Stimulated activated CD8-positive, alpha-beta memory T cell treated with anti-CD3 and anti-CD28 coated beads, Interleukin-7, amount 100 ng/mL, for 1 hour (primary cell): ENCODE results near the gene PRPF40A.
"Not testable (repeated sequence)": the region's sequence is repeated elsewhere in the genome, so short reads cannot be mapped to it uniquely, and the experiment has no call there.

Experiments
- DNase-seq, 2 donors: peaks; one replicate each; pipeline ENCODE4 v3.0.0-alpha.2; 2020; ENCODE audit warnings: low read depth in 2 of 2

Gene PRPF40A

GRCh38 chr2:152717228-152718075 lies at the start of gene PRPF40A:
TSS of gene PRPF40A (minus strand) at chr2:152717461. CDS start at chr2:152717439, 22 bp downstream.
- DNase-seq = peak; percentile 97 to 98

- no peak for DNase-seq
Measured at GRCh38 chr2:152766928-152767327, 49.7 kb upstream of the PRPF40A start.

GRCh38 chr2:152763651-152764050 lies 46.4 kb upstream of the PRPF40A start:
- no peak for DNase-seq

DNA sequence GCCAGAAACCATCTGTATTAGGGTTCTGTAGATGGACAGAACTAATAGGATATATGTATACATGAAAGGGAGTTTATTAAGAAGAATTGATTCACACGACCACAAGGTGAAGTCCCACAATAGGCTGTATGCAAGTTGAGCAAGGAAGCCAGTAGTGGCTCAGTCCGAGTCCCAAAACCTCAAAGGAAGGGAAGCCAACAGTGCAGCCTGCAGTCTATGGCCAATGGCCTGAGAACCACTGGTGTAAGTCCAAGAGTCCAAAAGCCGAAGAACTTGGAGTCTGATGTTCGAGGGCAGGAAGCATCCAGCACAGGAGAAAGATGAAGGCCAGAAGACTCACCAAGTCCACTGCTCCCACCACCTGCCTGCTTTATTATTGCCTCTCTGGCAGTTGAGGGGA lies 45.9 kb upstream of the PRPF40A start:
- not testable (repeated sequence) for DNase-seq

DNA sequence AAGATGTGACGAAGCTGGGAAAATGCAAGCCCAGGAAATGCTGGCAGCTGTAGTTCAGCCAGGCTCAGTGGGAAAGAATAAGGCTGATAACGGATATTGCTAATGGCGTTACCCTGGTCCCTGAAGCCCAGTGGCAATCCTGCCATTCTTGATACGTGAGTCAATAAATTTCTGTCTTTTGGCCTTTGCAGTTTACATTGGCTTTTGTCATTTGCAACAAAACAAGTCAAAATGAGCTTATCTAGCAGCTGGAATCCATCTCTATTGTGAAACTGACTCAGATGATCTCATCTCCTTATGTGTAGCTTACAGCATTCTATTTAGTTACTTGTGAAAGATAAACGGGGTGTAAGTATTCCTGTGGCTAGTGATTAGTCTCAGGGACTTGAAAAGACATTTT lies 44.9 kb upstream of the PRPF40A start:
- DNase-seq = no peak

- no peak for DNase-seq
Measured at GRCh38 chr2:152761214-152761613, 44.0 kb upstream of the PRPF40A start.

DNA sequence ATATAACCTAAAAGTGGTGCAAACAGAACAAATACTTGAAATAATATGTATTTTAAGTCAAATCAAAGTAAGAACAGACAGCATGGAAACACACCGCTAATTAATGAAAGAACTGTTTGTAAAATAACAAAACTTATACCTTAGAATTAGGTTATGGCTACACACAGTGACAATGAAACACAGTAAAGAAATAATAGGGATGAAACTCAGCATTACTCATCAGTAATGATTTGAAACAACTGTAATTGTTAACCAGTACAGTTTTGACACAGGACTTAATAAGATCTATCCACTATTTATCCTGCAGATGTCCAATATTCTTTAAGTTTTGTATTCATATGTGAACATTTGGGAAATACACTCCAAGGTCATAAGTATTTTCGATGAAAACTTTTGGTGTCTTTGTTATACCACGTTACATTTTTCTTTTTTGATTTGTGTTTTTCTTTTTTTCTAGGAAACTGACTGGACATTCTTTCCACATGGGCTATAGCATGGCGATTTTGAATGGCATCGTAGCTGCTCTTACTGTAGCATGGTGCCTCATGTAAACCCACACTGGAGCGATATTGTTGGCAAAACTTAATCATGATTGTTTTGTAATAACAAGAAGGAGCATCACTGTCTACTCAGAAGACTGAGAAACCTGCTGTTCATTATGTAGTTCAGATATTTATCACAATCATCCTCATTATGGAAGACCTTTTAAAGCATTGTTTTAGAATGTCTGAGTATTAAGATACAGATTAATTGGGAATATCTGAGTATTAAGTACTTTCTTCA lies 42.2 kb upstream of the PRPF40A start:
- no peak for DNase-seq

GRCh38 chr2:152755029-152755428 lies 37.8 kb upstream of the PRPF40A start:
- DNase-seq = no peak

DNA sequence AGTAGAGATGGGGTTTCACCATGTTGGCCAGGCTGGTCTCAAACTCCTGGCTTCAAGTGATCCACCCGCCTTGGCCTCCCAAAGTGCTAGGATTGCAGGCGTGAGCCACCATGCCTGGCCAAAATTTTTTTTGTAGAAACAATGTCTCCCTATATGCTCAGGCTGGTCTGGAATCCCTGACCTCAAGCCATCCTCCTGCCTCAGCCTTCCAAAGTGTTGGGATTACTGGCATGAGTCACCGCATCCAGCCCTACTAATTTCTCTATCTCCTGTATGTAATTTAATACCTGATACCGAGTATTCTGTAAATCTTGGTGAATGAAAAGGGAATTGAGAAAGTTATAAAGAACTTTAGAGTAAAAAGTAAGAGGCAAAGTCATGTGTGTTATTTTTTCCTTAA lies 30.5 kb upstream of the PRPF40A start:
- not testable (repeated sequence) for DNase-seq

GRCh38 chr2:152743002-152743401 lies 25.7 kb upstream of the PRPF40A start:
- DNase-seq = no peak

DNA sequence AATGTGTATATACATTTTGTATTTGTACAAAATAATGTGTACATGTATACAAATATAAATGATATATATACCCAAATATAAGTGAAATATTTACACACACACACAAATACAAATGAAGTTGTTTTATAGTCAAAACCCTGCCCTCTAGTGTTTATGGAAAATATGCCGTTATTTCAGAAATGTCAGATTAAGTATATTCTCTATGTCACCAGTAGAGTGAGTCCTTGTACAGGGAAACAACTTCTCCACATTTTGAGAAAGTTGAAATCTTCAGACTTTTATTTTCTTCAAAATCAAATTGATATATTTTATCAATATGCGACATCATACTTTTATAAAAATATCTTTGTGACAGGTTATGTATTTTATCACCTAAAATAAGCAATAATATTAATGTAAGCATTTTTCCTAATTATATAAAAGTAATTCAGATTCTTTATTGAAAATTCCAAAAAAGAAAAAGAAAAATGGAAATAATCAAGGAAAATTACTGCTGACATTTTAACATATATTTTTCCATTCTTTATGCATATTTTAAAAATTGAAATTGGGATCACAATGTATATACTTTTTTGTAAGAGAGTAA lies 23.6 kb upstream of the PRPF40A start:
- no peak for DNase-seq

DNA sequence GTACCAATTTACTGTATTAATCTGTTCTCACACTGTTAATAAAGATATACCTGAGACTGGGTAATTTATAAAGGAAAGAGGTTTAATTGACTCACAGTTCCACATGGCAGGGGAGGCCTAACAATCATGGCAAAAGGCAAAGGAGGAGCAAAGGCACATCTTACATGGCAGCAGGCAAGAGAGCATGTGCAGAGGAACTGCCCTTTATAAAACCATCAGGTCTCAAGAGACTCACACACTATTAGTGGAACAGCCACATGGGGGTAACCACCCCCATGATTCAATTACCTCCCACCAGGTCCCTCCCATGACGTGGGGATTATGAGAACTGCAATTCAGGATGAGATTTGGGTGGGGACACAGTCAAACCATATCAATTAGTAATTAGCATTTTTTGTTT lies 22.4 kb upstream of the PRPF40A start:
- not testable (repeated sequence) for DNase-seq

- DNase-seq = no peak
Measured at GRCh38 chr2:152738438-152738837, 21.2 kb upstream of the PRPF40A start.

- DNase-seq = not testable (repeated sequence)
Measured at GRCh38 chr2:152737509-152737908, 20.2 kb upstream of the PRPF40A start.

GRCh38 chr2:152730591-152731333 lies 13.5 kb upstream of the PRPF40A start:
- peak in 1 of 2 donors; percentile 24 for DNase-seq

DNA sequence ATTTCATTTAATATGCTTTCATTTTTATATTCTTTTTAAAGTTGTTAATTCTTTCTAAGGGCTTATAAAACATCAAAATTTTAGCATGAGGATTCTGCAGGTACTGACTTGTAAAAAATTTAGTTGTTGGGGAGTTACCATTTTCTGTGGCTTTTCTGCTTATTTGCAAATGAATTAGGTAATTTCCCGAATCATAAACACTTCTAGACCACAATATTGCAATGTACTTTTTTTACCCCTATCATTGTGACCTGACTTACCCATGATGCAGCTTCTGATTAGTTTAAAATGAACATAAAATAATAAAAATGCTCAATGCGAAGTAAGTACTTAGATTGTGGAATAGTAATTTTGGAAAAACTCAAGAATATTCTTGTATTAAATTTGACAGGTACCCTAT lies 12.6 kb upstream of the PRPF40A start:
- no peak for DNase-seq

- DNase-seq = no peak
Measured at GRCh38 chr2:152723918-152724317, 6.7 kb upstream of the PRPF40A start.

DNA sequence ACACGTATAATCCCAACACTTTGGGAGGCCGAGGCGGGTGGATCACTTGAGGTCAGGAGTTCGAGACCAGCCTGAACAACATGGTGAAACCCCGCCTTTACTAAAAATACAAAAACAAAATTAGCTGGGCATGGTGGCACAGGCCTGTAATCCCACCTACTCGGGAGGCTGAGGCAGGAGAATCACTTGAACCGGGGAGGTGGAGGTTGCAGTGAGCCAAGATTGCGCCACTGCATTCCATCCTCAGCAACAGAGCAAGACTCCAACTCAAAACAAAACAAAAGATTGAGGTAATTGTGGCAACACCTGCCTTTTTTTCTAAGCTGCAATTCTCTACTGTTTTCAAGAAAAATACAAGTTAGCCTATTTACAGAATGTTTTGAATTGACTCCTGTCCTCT lies 5.4 kb upstream of the PRPF40A start:
- DNase-seq = not testable (repeated sequence)

DNA sequence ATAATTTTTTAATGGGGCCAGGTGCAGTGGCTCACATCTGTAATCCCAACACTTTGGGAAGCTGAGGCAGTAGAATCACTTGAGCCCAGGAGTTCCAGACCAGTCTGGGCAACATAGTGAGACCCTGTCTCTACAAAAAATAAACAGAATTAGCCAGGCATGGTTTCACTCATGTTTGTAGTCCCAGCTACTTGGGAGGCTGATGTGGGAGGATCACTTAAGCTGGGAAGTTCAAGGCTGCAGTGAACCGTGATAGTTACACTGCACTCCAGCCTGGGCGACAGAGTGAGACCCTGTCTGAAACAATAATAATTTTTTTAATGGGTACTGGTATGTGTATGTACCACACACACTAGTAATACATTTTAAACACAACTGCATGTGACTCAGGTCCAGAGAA lies 3.5 kb upstream of the PRPF40A start:
- DNase-seq = no peak

DNA sequence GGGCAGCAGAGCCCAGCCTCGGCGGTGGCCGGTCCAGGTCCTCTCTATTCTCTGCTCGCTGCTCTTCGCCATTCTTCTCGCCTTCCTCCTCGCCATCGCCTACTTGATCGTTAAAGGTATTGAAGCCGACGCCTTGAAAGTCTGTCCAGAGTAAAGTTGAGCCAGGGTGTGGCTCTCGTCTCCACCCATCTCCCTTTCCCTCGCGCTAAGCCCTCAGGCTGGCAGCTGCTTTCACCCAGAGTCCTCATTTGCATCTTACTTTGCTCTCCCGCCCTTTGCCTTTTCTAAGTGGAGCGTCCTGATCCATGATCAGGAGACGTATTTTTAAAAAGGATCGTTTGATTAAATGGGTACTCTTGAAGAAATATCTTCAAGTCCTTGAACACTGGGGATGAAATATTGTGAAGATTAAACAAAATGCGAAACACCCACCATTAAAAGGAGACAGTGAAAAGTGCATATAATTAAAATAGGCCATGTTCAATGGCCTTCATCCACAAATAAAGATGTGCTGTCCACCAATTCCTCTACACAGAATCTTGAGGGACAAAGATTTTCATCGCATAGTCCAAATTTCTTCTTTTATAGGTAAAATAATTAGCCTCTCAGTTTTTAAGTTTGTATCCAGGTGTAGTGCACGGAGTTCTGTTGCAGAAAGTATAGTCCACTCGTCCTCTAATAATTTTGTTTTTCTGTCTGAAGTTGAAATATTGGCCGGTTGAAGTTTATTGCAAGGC lies 1.8 kb upstream of the PRPF40A start:
- DNase-seq = no peak
